RWPE2 (cell line): ENCODE results near the gene SYNE1.

Experiments
- ATAC-seq: fragments of 200-7000 bp; cut with Tn5 transposase; 3 replicates; pipeline ENCODE4 v1.9.1; 2021; ENCODE audit warnings: low read depth
- DNase-seq: peaks from one replicate; pipeline ENCODE4 v3.0.0-alpha.2; 2020; ENCODE audit warnings: low spot score
- H3K27ac ChIP-seq: fragments of 450-650 bp; 2 replicates; pipeline ENCODE4 v1.5.1; 2017; ENCODE audit warnings: mild to moderate bottlenecking; ENCODE audit not compliant: poor library complexity, severe bottlenecking
- H3K27me3 ChIP-seq: fragments of 250-450 bp; sonication (Bioruptor Pico); 2 replicates; pipeline ENCODE4 v1.5.1; 2021; ENCODE audit warnings: mild to moderate bottlenecking, moderate library complexity; ENCODE audit not compliant: insufficient read depth, poor library complexity, severe bottlenecking
- H3K36me3 ChIP-seq: fragments of 250-450 bp; sonication (Bioruptor Pico); 2 replicates; pipeline ENCODE4 v1.5.1; 2020; ENCODE audit warnings: low read depth, mild to moderate bottlenecking, moderate library complexity
- H3K4me1 ChIP-seq: fragments of 250-450 bp; sonication (Bioruptor Pico); 2 replicates; pipeline ENCODE4 v1.5.1; 2021; ENCODE audit warnings: mild to moderate bottlenecking, moderate library complexity; ENCODE audit not compliant: insufficient read depth, poor library complexity, severe bottlenecking
- H3K4me3 ChIP-seq: fragments of 250-450 bp; sonication (Bioruptor Pico); 2 replicates; pipeline ENCODE4 v1.5.1; 2021; ENCODE audit warnings: mild to moderate bottlenecking, moderate library complexity; ENCODE audit not compliant: severe bottlenecking
- H3K9me3 ChIP-seq: fragments of 250-450 bp; sonication (Bioruptor Pico); 2 replicates; pipeline ENCODE4 v1.5.1; 2021; ENCODE audit warnings: mild to moderate bottlenecking, moderate library complexity; ENCODE audit not compliant: severe bottlenecking
- CTCF ChIP-seq: fragments of 450-650 bp; IDR thresholded peaks from one replicate; pipeline ENCODE4 v1.5.1; 2017; ENCODE audit warnings: mild to moderate bottlenecking, moderate library complexity; ENCODE audit not compliant: poor library complexity, severe bottlenecking

The SYNE1 gene

DNA sequence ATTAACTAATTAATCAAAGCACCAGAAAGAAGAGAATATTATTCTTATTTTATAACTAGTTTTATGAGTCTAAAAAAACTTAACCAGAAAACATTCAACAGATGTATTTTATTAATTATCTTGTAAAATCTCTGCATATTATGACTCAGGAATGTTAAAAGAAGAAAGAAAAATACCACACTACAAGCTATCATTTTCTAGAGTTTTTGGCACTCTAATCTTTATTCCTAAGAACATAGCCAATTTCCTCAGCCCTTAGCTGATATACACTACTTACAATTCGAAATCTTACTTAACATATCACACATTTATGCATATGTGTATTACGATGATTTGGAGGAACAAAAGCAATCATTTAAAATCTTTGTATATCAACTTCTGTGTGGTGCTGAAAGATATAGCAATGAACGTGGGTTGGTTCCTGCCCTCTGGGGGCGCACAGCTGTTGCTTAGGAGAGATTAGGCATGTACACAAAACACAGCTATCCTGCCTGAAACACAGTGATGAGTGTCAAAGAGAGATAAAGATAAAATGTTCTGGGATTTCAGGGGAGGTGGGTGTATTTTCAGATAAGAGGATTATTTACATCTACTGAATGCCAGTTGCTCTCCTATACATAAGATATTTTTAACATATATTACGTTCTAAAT lies 404.5 kb downstream of the SYNE1 start:
- ATAC-seq (no peak), DNase-seq (no peak)
- Histone ChIP-seq H3K36me3 (peaks cover 7% of the 10 kb centered on the region), H3K4me1 (no peaks in the 10 kb centered on the region), H3K9me3 (no peaks in the 10 kb centered on the region), H3K4me3 (no peak overlapping the region), H3K27ac (no peak overlapping the region), H3K27me3 (no peaks in the 10 kb centered on the region)
- no peak for TF ChIP-seq CTCF

DNA sequence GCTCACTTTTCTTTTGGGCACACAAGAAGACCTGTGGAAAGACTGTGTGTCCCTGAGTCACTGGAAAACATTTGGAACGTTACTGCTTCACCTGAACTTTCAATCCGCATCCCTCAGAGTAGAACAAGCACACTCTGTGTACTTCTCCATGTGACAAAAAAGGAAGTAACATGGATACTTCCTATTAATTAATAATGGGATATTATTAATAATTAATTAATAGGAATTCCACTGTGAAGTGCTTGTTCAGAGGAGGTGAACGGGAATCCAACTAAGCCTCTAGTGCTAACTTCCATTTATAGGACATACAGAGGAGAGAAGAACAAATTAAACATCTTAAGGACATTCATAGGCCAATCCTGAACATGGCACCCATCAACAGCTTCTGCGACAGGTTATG lies 407.8 kb downstream of the SYNE1 start:
- H3K9me3 ChIP-seq: no peaks in the 10 kb centered on the region
- no peak overlapping the region for H3K4me3 ChIP-seq
- H3K4me1 ChIP-seq: no peaks in the 10 kb centered on the region
- no peak for ATAC-seq
- DNase-seq: no peak
- no peak overlapping the region for H3K27ac ChIP-seq
- peaks cover 8% of the 10 kb centered on the region for H3K36me3 ChIP-seq
- no peaks in the 10 kb centered on the region for H3K27me3 ChIP-seq
- no peak for TF ChIP-seq CTCF

- no peaks in the 10 kb centered on the region for H3K4me1 ChIP-seq
- no peak overlapping the region for H3K27ac ChIP-seq
- no peak for TF ChIP-seq CTCF
- DNase-seq: no peak
- peaks cover 20% of the 10 kb centered on the region for H3K36me3 ChIP-seq
- H3K4me3 ChIP-seq: no peak overlapping the region
- H3K9me3 ChIP-seq: peaks cover 12% of the 10 kb centered on the region
- no peak for ATAC-seq
- H3K27me3 ChIP-seq: no peaks in the 10 kb centered on the region
Measured at GRCh38 chr6:152226119-152226518, 411.0 kb downstream of the SYNE1 start.

- Histone ChIP-seq H3K36me3 (peaks cover 17% of the 10 kb centered on the region), H3K27me3 (no peaks in the 10 kb centered on the region), H3K4me3 (no peak overlapping the region), H3K9me3 (peaks cover 12% of the 10 kb centered on the region), H3K27ac (no peak overlapping the region), H3K4me1 (no peaks in the 10 kb centered on the region)
- DNase-seq: no peak
- no peak for TF ChIP-seq CTCF
- ATAC-seq: no peak
Measured at GRCh38 chr6:152225241-152225934, 411.8 kb downstream of the SYNE1 start.

DNA sequence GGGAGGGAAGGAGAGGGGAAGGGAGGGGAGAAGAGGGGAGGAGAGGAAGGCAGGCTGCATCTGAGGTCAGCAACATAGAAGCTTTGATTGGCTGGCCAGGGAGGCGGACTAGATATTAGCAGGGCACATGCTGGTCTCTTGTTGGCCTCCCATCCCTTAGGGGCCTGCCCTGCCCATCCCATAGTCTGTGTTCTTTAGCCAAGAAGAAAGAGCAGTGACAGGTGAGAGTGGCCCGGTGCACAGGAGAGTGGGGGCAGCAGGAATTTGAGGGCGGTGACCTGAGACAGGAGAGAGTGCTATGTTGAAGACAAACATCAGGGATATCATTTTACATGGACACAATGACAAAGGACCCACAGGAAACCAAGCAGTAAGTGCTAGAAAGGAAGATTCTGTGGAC lies 413.5 kb downstream of the SYNE1 start:
- H3K36me3 ChIP-seq: peaks cover 14% of the 10 kb centered on the region
- ATAC-seq: no peak
- H3K4me1 ChIP-seq: no peaks in the 10 kb centered on the region

More for the DNA sequence above, 413.5 kb downstream of the SYNE1 start:
- Histone ChIP-seq H3K27ac (no peak overlapping the region), H3K4me3 (no peak overlapping the region), H3K27me3 (no peaks in the 10 kb centered on the region), H3K9me3 (peaks cover 12% of the 10 kb centered on the region)
- DNase-seq: no peak
- no peak for TF ChIP-seq CTCF
